CD4-positive, alpha-beta T cell treated with Interleukin-17A for 4 hours (primary cell): ENCODE results near the gene PELI3.
"Not testable (repeated sequence)": the region's sequence is repeated elsewhere in the genome, so short reads cannot be mapped to it uniquely, and the experiment has no call there.

Experiments
- DNase-seq: peaks from one replicate; pipeline ENCODE4 v3.0.0-alpha.2; 2020; ENCODE audit warnings: mixed read lengths

Gene PELI3

GRCh38 chr11:66466225-66467033 lies at the start of gene PELI3:
Gene PELI3 (plus strand): TSS chr11:66466905. CDS start chr11:66468129, 1,224 bp downstream.
- peak; percentile 96 for DNase-seq

GRCh38 chr11:66417000-66417399 lies 49.7 kb upstream of the PELI3 start:
- DNase-seq = no peak

GRCh38 chr11:66418168-66418985 lies 48.3 kb upstream of the PELI3 start:
- DNase-seq = peak; percentile 64

GRCh38 chr11:66418986-66419308 lies 47.8 kb upstream of the PELI3 start:
- no peak for DNase-seq

- DNase-seq = no peak
Measured at GRCh38 chr11:66419825-66420224, 46.9 kb upstream of the PELI3 start.

GRCh38 chr11:66420671-66421476 lies 45.8 kb upstream of the PELI3 start, which contains the start of gene NPAS4:
Gene NPAS4 (plus strand): TSS chr11:66421035. CDS start chr11:66421180, 145 bp downstream.
- no peak for DNase-seq

- peak; percentile 87 for DNase-seq
Measured at GRCh38 chr11:66421492-66422205, 45.1 kb upstream of the PELI3 start.

- no peak for DNase-seq
Measured at GRCh38 chr11:66426314-66426713, 40.4 kb upstream of the PELI3 start.

- no peak for DNase-seq
Measured at GRCh38 chr11:66428933-66429332, 37.8 kb upstream of the PELI3 start.

GRCh38 chr11:66429983-66430602 lies 36.6 kb upstream of the PELI3 start:
- DNase-seq = peak; percentile 80

GRCh38 chr11:66431287-66431686 lies 35.4 kb upstream of the PELI3 start:
- DNase-seq = not testable (repeated sequence)

GRCh38 chr11:66431871-66432329 lies 34.8 kb upstream of the PELI3 start:
- DNase-seq = not testable (repeated sequence)

- no peak for DNase-seq
Measured at GRCh38 chr11:66432597-66432996, 34.1 kb upstream of the PELI3 start.

GRCh38 chr11:66437979-66438503 lies 28.7 kb upstream of the PELI3 start:
- DNase-seq = no peak

GRCh38 chr11:66438504-66439466 lies 27.9 kb upstream of the PELI3 start, which contains the start of gene MRPL11:
Gene MRPL11 (minus strand): TSS chr11:66438848. CDS start chr11:66438754, 94 bp downstream.
- peak; percentile 91 for DNase-seq

GRCh38 chr11:66440101-66440939 lies 26.4 kb upstream of the PELI3 start:
- not testable (repeated sequence) for DNase-seq

- not testable (repeated sequence) for DNase-seq
Measured at GRCh38 chr11:66440940-66441282, 25.8 kb upstream of the PELI3 start.

- no peak for DNase-seq
Measured at GRCh38 chr11:66443602-66444001, 23.1 kb upstream of the PELI3 start.

- no peak for DNase-seq
Measured at GRCh38 chr11:66447012-66447411, 19.7 kb upstream of the PELI3 start.
